ENCODE measurements around the gene TMEM179.

The TMEM179 gene

GRCh38 chr14:104598910-104599273, 5.7 kb downstream of the TMEM179 start:
- H3K36me3 ChIP-seq (ENCODE audit: insufficient read depth, low read length), result no peaks in the 10 kb centered on the region
- no peaks in the 10 kb centered on the region; the same call in 1 of the 2 replicates for H4K20me1 ChIP-seq (ENCODE audit: insufficient read depth, low read length)
- ATAC-seq (ENCODE audit: insufficient read depth, low read depth), result no peak
- H3K27me3 ChIP-seq (ENCODE audit: insufficient read depth, low read length, poor library complexity), result no peaks in the 10 kb centered on the region
- H3K4me2 ChIP-seq (ENCODE audit: insufficient read depth, low read length), result no peak overlapping the region
- H3K9ac ChIP-seq (ENCODE audit: low read depth, low read length), result no peak overlapping the region
- no peaks in the 10 kb centered on the region for H3K4me1 ChIP-seq (ENCODE audit: insufficient read depth, low read length)
- TF ChIP-seq EZH2 (IDR thresholded peaks at IDR 0.05; ENCODE audit: borderline replicate concordance, low read depth, low read length, severe bottlenecking) (no peak), CTCF (IDR thresholded peaks at IDR 0.05; ENCODE audit: borderline replicate concordance, extremely low read depth, low read length, poor library complexity, severe bottlenecking) (no peak)
- no peaks in the 10 kb centered on the region for H3K9me3 ChIP-seq (ENCODE audit: insufficient read depth, low read length, severe bottlenecking)
- H2AFZ ChIP-seq (ENCODE audit: low read depth, low read length), result no peak overlapping the region
- no peak overlapping the region for H3K4me3 ChIP-seq (ENCODE audit: low read depth in 1 of 2, low read length in 2 of 2)
- no peaks in the 10 kb centered on the region for H3K79me2 ChIP-seq (ENCODE audit: insufficient read depth, low read length)
- DNase-seq, result no peak
- H3K27ac ChIP-seq (ENCODE audit: low read length), result no peak overlapping the region

- no peaks in the 10 kb centered on the region for H3K4me1 ChIP-seq (ENCODE audit: insufficient read depth, low read length)
- no peak for DNase-seq
- no peaks in the 10 kb centered on the region for H3K9me3 ChIP-seq (ENCODE audit: insufficient read depth, low read length, severe bottlenecking)
- H3K79me2 ChIP-seq (ENCODE audit: insufficient read depth, low read length), result no peaks in the 10 kb centered on the region
- TF ChIP-seq CTCF (IDR thresholded peaks at IDR 0.05; ENCODE audit: borderline replicate concordance, extremely low read depth, low read length, poor library complexity, severe bottlenecking) (no peak), EZH2 (IDR thresholded peaks at IDR 0.05; ENCODE audit: borderline replicate concordance, low read depth, low read length, severe bottlenecking) (no peak)
- H3K27ac ChIP-seq (ENCODE audit: low read length), result no peak overlapping the region
- no peaks in the 10 kb centered on the region for H3K27me3 ChIP-seq (ENCODE audit: insufficient read depth, low read length, poor library complexity)
- no peak overlapping the region for H2AFZ ChIP-seq (ENCODE audit: low read depth, low read length)
- H3K4me2 ChIP-seq (ENCODE audit: insufficient read depth, low read length), result no peak overlapping the region
- H3K9ac ChIP-seq (ENCODE audit: low read depth, low read length), result no peak overlapping the region
- no peak overlapping the region for H3K4me3 ChIP-seq (ENCODE audit: low read depth in 1 of 2, low read length in 2 of 2)
- ATAC-seq (ENCODE audit: insufficient read depth, low read depth), result no peak
- no peaks in the 10 kb centered on the region for H3K36me3 ChIP-seq (ENCODE audit: insufficient read depth, low read length)
- H4K20me1 ChIP-seq (ENCODE audit: insufficient read depth, low read length), result no peaks in the 10 kb centered on the region; the same call in 1 of the 2 replicates
Measured at GRCh38 chr14:104598039-104598909, 6.3 kb downstream of the TMEM179 start.

GRCh38 chr14:104597576-104597975, 7.0 kb downstream of the TMEM179 start:
- Histone ChIP-seq H3K27me3 (ENCODE audit: insufficient read depth, low read length, poor library complexity) (no peaks in the 10 kb centered on the region), H3K36me3 (ENCODE audit: insufficient read depth, low read length) (no peaks in the 10 kb centered on the region), H3K9ac (ENCODE audit: low read depth, low read length) (no peak overlapping the region), H3K9me3 (ENCODE audit: insufficient read depth, low read length, severe bottlenecking) (no peaks in the 10 kb centered on the region), H3K4me1 (ENCODE audit: insufficient read depth, low read length) (no peaks in the 10 kb centered on the region), H3K79me2 (ENCODE audit: insufficient read depth, low read length) (no peaks in the 10 kb centered on the region), H3K27ac (ENCODE audit: low read length) (no peak overlapping the region), H4K20me1 (ENCODE audit: insufficient read depth, low read length) (no peaks in the 10 kb centered on the region; the same call in 1 of the 2 replicates), H3K4me3 (ENCODE audit: low read depth in 1 of 2, low read length in 2 of 2) (no peak overlapping the region), H3K4me2 (ENCODE audit: insufficient read depth, low read length) (no peak overlapping the region), H2AFZ (ENCODE audit: low read depth, low read length) (no peak overlapping the region)
- DNase-seq (no peak), ATAC-seq (ENCODE audit: insufficient read depth, low read depth) (no peak)
- TF ChIP-seq EZH2 (IDR thresholded peaks at IDR 0.05; ENCODE audit: borderline replicate concordance, low read depth, low read length, severe bottlenecking) (no peak), CTCF (IDR thresholded peaks at IDR 0.05; ENCODE audit: borderline replicate concordance, extremely low read depth, low read length, poor library complexity, severe bottlenecking) (no peak)

All from DND-41 (cell line).